Karpas-422 (cell line): Measurements from ENCODE around the gene CUTA. TPM values are rescaled to one million over a fixed set of nuclear protein-coding genes. Genes with fewer than 3 reads are reported as not detected.
A peak's percentile ranks its signal among the peaks of the same experiment; 100 is the strongest.

ENCODE experiments used
- DNase-seq: peaks from one replicate; pipeline ENCODE4 v3.0.0-alpha.2; 2015
- H2AFZ ChIP-seq: fragments of 200-600 bp; sonication (generic); 2 replicates; pipeline ENCODE4 v1.6.1; 2014; ENCODE audit warnings: antibody characterized with exemption, low read length, mixed read lengths
- H3K27ac ChIP-seq: fragments of 200-600 bp; sonication (generic); 2 replicates; pipeline ENCODE4 v1.5.1; 2014; ENCODE audit warnings: mild to moderate bottlenecking, low read length, moderate library complexity
- H3K27me3 ChIP-seq: fragments of 200-600 bp; sonication (generic); 2 replicates; pipeline ENCODE4 v1.6.1; 2014; ENCODE audit warnings: low read length, mixed read lengths
- H3K36me3 ChIP-seq: fragments of 200-600 bp; sonication (generic); 2 replicates; pipeline ENCODE4 v1.6.1; 2014; ENCODE audit warnings: low read length, mixed read lengths; ENCODE audit not compliant: insufficient read depth
- H3K4me1 ChIP-seq: fragments of 200-600 bp; sonication (generic); 2 replicates; pipeline ENCODE4 v1.6.1; 2014; ENCODE audit warnings: mild to moderate bottlenecking, low read length, mixed read lengths
- H3K4me2 ChIP-seq: fragments of 200-600 bp; sonication (generic); 2 replicates; pipeline ENCODE4 v1.6.1; 2014; ENCODE audit warnings: low read length, low read depth, mild to moderate bottlenecking; ENCODE audit not compliant: poor library complexity, severe bottlenecking
- H3K4me3 ChIP-seq: fragments of 200-600 bp; sonication (generic); 2 replicates; pipeline ENCODE4 v1.5.1; 2014; ENCODE audit warnings: mild to moderate bottlenecking, antibody characterized with exemption, low read length, mixed read lengths
- H3K79me2 ChIP-seq: fragments of 200-600 bp; sonication (generic); 2 replicates; pipeline ENCODE4 v1.6.1; 2014; ENCODE audit warnings: mild to moderate bottlenecking, low read length, mixed read lengths
- H3K9ac ChIP-seq: fragments of 200-600 bp; sonication (generic); 2 replicates; pipeline ENCODE4 v1.6.0; 2014; ENCODE audit warnings: low read length
- H3K9me2 ChIP-seq: fragments of 200-600 bp; sonication (generic), shearing (Covaris generic); replicated peaks from 2 replicates; pipeline ENCODE4 v1.6.0; 2014; ENCODE audit warnings: mild to moderate bottlenecking, low read length, moderate library complexity; ENCODE audit not compliant: insufficient read depth
- H3K9me3 ChIP-seq: fragments of 300-700, 200-600 bp; sonication (generic); 2 replicates; pipeline ENCODE4 v1.6.1; 2014; ENCODE audit warnings: low read length, mixed read lengths
- H4K20me1 ChIP-seq: fragments of 200-600 bp; sonication (generic); 2 replicates; pipeline ENCODE4 v1.6.1; 2014; ENCODE audit warnings: mild to moderate bottlenecking, antibody characterized with exemption, low read length, low read depth; ENCODE audit not compliant: insufficient read depth
- total RNA-seq: library from RNA; depleted of rRNA; stranded (reverse); fragments of >200 nt; shearing (Covaris generic); gene quantifications from 2 replicates; pipeline ENCODE4 v1.2.3, GENCODE V29; 2014; ENCODE audit warnings: low replicate concordance

The CUTA gene
- total RNA-seq, 1 experiment from 2014 or later: 260 TPM

DNA sequence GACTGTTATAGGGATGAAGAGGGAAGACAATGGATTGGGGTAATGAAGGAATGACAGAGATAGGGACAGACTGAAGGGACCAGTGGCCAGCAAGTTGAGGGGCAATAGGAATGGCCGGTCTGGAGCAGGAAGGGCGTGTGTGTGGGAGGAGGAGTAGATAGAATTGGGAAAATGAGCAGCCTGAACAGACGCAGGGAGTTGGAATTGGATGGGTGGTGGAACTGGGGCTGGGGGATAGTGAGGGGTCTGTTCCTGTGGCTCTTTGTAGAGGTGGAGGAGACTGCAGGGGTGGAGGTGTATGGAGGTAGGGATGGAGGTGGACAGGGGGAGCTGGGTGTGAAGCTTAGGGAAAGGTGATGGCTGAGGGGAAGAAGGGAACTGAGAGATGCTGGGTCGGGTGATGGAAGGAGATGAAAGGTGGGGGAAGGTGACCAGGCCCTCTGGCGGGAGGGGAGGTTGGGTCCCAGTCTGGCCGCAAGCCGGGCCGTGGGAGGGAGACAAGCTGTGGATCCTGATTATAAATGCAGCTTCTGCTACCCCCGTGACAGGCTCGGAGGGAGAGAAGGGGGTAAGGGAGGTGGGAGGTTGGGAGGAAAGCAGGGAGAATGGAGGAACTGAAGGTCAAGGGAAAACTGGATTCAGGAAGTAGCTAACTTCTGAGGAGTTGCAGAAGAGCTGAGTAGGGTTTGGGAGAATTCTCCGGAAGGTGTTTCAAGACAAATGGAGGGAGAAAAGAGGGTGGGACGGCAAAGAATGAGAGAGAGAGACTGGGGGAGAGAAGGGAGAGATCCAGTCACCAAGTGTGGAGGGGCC, 7.2 kb upstream of the CUTA start:
- Histone ChIP-seq H3K4me2 (peak overlapping the region; percentile 83), H3K27ac (peak overlapping the region; percentile 69), H3K9me2 (no peaks in the 10 kb centered on the region), H3K4me3 (peak overlapping the region; percentile 82), H4K20me1 (no peaks in the 10 kb centered on the region), H2AFZ (no peak overlapping the region), H3K4me1 (peaks cover 48% of the 10 kb centered on the region), H3K27me3 (no peaks in the 10 kb centered on the region), H3K79me2 (peaks cover 24% of the 10 kb centered on the region), H3K9ac (peak overlapping the region; percentile 82), H3K36me3 (no peaks in the 10 kb centered on the region), H3K9me3 (no peaks in the 10 kb centered on the region)
- no peak for DNase-seq

DNA sequence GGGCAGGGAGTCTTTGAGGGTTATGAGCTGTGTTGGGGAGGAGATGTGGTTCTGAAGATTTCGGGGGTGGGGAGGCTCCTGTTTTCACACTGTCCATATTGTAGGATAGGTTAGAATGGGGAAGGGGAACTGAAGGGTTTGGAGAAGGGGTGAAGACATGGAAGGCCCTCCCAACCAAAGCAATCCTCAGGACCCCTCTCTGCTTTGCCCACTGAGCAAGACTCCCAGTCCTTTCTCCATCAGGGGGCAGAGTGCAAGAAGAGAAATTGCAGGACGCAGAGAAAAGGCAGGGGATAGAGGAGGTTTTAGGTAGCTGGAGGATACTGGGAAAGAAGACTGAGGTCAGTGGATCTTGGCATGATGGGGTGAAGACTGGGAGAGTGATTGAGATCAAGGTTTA, 5.9 kb upstream of the CUTA start:
- Histone ChIP-seq H3K9me2 (no peaks in the 10 kb centered on the region), H4K20me1 (no peaks in the 10 kb centered on the region), H3K4me2 (no peak overlapping the region), H3K4me3 (no peak overlapping the region), H2AFZ (no peak overlapping the region), H3K9ac (no peak overlapping the region), H3K27me3 (no peaks in the 10 kb centered on the region), H3K4me1 (peaks cover 46% of the 10 kb centered on the region), H3K9me3 (no peaks in the 10 kb centered on the region), H3K27ac (no peak overlapping the region), H3K36me3 (no peaks in the 10 kb centered on the region), H3K79me2 (peaks cover 11% of the 10 kb centered on the region)
- no peak for DNase-seq

DNA sequence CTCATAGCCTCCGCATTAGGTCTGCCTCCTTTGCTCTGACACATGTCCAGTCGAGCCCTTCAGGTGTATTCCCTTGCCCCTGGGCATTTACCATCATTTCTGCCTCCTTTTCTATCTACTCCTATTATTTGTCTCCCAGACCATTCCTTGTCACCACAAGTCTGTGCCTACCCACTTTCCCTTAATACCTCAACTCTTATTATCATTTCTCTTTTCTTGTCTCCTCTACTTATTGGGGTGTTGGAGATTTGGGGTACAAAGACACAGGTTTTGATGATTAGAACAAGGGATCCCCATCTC, 3.4 kb upstream of the CUTA start:
- DNase-seq: no peak
- H3K9me2 ChIP-seq: no peaks in the 10 kb centered on the region
- no peak overlapping the region for H2AFZ ChIP-seq
- no peaks in the 10 kb centered on the region for H3K27me3 ChIP-seq
- H3K9me3 ChIP-seq: no peaks in the 10 kb centered on the region
- peaks cover 50% of the 10 kb centered on the region for H3K4me1 ChIP-seq
- H3K36me3 ChIP-seq: no peaks in the 10 kb centered on the region
- peaks cover 14% of the 10 kb centered on the region for H3K79me2 ChIP-seq
- H3K4me3 ChIP-seq: no peak overlapping the region
- no peak overlapping the region for H3K27ac ChIP-seq
- H3K4me2 ChIP-seq: peak overlapping the region; percentile 38
- no peak overlapping the region for H3K9ac ChIP-seq
- no peaks in the 10 kb centered on the region for H4K20me1 ChIP-seq

DNA sequence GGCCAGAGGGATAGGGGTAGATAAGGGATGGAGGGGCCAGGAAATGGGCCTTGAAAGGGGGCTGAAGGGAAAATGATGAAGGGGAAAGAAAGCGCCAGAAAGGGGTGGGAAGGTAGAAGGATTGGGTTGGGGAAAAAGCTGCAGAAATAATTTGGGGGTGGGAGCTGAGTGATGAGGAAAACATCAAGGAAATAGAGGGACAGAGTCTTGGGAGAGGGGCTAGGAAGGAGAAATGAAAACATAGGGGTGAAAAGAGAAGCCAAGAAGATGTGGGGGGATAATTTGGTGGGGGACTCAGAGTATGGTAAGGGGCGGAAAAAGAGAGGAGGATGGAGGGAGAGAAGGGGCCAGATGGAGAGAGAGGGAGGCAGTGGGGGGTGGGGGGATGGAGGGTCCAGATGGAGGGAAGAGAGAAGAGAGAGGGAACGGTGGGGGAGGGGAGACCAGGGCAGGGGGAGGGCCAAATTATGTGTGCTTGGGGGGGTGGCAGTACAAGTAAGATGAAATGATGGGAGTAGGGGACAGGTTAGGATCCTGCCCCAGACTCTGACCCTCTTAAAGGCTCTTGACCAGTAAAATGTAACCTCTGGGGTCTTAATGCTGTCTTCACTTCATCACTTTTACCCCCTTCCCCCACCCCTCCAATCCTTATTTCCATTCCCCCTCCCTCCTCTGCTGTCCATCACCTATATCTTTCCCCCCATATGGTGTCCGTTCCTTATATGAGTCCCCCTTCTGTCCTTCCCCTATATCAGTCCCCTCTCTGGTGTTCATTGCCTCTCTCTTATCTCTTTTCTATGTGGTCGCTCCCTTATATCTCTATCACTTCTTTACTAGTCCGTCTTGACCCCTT, 2.8 kb upstream of the CUTA start:
- peaks cover 20% of the 10 kb centered on the region for H3K79me2 ChIP-seq
- H2AFZ ChIP-seq: no peak overlapping the region
- H3K36me3 ChIP-seq: no peaks in the 10 kb centered on the region
- no peaks in the 10 kb centered on the region for H3K9me2 ChIP-seq
- no peaks in the 10 kb centered on the region for H4K20me1 ChIP-seq
- peak; percentile 60 for DNase-seq
- peak overlapping the region; percentile 47 for H3K9ac ChIP-seq
- H3K4me2 ChIP-seq: peak overlapping the region; percentile 38
- no peak overlapping the region for H3K27ac ChIP-seq
- no peaks in the 10 kb centered on the region for H3K9me3 ChIP-seq
- peaks cover 52% of the 10 kb centered on the region for H3K4me1 ChIP-seq
- peak overlapping the region; percentile 52; the same call in 1 of the 2 replicates for H3K4me3 ChIP-seq
- no peaks in the 10 kb centered on the region for H3K27me3 ChIP-seq

DNA sequence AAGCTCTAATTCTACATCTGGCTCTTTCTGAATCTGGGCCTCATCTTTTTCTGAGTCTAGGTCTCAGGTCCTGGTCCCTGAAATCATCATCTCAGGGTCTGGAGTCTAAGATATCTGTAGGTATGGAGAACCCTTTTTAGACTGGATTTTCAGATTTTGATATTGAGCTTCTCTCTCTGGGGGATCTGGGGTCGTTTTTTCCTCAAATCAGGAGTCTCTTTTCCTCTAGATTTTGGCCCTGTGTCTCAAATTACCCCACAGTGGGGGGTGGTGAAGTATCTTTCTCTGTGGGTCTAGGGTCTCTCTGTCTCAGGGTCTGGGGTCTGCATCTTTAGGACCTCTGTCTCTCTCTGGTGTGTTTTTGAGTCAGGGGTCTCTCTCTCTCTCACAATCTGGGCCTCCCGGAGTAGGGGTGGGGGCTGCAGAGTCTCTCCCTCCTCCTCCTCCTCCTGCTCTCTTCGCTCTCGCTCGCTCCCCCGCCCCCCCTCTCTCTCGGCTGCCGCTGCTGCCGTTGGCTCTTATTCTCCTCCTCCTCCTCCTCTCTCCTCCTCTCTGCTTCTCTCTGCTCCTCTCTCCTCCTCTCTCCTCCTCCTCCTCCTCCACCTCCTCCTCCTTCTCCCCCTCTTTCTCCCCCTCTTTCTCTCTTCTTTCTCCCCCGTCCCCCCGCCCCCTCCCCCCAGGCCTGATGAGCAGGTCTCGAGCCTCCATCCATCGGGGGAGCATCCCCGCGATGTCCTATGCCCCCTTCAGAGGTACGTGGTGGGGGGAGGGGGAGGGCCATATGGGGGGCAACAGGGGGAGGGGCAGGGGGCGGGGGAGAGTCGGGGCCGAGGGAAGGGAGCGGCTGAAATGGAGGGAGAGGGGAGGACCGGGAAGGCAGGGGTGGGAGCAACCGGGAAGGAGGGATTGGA, 1.9 kb upstream of the CUTA start, which contains the start of gene SYNGAP1:
SYNGAP1 (plus strand) TSS at position 486 of the 911 bp plus-strand sequence; CDS start at position 686, 200 bp downstream.
- Histone ChIP-seq H3K9me2 (no peaks in the 10 kb centered on the region), H3K27me3 (no peaks in the 10 kb centered on the region), H3K79me2 (peaks cover 28% of the 10 kb centered on the region), H3K4me1 (peaks cover 55% of the 10 kb centered on the region), H3K4me2 (peak within 1 kb of the TSS; percentile 71), H3K36me3 (peaks cover 5% of the 10 kb centered on the region; the same call in 1 of the 2 replicates), H3K9ac (peak within 1 kb of the TSS; percentile 70), H3K4me3 (peak within 1 kb of the TSS; percentile 58), H3K9me3 (no peaks in the 10 kb centered on the region), H2AFZ (no peak within 1 kb of the TSS), H4K20me1 (no peaks in the 10 kb centered on the region), H3K27ac (peak within 1 kb of the TSS; percentile 54)
- DNase-seq: peak; percentile 66

DNA sequence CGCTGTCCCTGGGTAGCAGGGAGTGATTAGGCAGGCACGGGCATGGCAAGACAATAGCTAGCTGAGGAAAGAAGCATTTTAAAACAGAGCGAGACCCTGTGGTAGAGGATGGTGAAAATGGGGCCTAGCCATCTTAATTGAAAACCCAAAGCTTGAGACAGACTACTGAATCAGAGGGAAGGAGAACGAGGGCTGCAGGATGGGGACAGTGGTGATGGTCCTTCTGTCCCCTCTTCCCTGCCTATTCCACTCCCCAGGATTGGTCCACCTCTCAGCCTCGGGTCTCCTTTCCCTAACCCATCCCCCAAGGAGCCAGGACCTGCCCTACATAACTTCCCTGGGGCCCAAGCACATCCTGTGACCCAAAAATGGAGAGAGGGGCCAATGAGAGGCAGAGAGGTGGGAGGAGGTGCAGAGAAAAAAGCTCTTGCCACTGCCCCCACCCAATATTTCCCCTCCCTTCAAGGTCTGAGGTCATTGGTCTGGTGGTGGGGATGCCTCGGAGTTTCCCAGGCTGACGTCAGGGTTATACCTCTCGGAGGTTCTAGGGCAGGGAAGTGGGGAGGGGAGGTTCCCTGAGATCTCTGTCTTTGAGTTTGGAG, 884 bp upstream of the CUTA start:
- Histone ChIP-seq H3K79me2 (peaks cover 31% of the 10 kb centered on the region), H3K36me3 (peaks cover 5% of the 10 kb centered on the region; the same call in 1 of the 2 replicates), H3K27me3 (no peaks in the 10 kb centered on the region), H2AFZ (no peak overlapping the region; the same call in 1 of the 2 replicates), H3K9me2 (no peaks in the 10 kb centered on the region), H4K20me1 (no peaks in the 10 kb centered on the region), H3K4me1 (peaks cover 55% of the 10 kb centered on the region), H3K4me2 (peak overlapping the region; percentile 71), H3K9me3 (no peaks in the 10 kb centered on the region), H3K9ac (peak overlapping the region; percentile 70), H3K27ac (peak overlapping the region; percentile 54), H3K4me3 (peak overlapping the region; percentile 58)
- no peak for DNase-seq

DNA sequence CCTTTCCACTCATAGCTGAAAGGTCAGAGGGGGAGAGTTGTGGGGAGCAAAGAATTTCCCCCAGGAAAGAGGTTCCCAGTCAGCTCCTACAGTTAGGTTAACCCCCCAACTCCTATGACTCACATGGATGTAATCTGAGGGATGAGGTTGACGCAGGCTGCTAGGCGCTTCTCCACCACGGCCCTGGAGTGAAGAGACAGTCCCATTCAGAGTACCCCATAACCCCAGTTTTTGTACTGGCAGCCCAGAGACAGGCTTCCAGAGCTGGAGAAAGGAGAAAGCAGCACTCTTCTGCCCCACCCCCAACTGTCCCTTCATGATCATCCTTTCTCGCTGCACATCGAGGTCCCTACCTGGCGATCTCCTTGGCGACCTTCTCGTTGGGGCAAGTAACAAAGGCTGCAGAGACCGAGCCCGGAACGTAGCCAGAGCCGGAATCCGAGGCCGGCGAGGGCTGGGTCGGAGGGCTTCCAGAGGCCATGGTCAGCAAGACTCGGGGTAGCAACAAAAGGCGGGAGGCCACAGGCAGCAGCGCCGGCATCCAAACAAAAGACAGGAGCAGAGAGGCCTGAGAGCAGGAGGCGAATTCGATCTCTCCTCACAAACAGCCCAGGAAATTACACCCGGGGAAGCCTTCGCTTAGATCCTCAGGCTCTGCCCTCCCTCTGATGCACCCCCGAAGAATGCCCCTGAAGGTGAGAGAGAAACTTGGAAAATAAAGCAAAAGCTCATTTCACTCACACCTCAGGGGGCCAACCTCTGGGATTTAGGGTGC, 592 bp downstream of the CUTA start:
- Histone ChIP-seq H2AFZ (peak overlapping the region; percentile 44; the same call in 1 of the 2 replicates), H3K4me1 (peaks cover 55% of the 10 kb centered on the region), H3K9ac (peak overlapping the region; percentile 77), H3K27me3 (no peaks in the 10 kb centered on the region), H3K27ac (peak overlapping the region; percentile 57), H3K4me3 (peak overlapping the region; percentile 69), H3K36me3 (peaks cover 5% of the 10 kb centered on the region; the same call in 1 of the 2 replicates), H3K9me3 (no peaks in the 10 kb centered on the region), H3K4me2 (peak overlapping the region; percentile 85), H3K79me2 (peaks cover 31% of the 10 kb centered on the region), H4K20me1 (no peaks in the 10 kb centered on the region), H3K9me2 (no peaks in the 10 kb centered on the region)
- DNase-seq: no peak
